Melanocyte of skin (primary cell): ENCODE data around the gene TMEM44. TPM values are rescaled to one million over a fixed set of nuclear protein-coding genes. Genes with fewer than 3 reads are reported as not detected.

Experiments
- small RNA-seq, 2 donors: library from RNA; depleted of rRNA; stranded (forward); fragments of <200 nt; gene quantifications; one replicate each; pipeline ENCODE3, GENCODE V24; 2012
- total RNA-seq, 2 donors: library from RNA; depleted of rRNA; stranded (reverse); fragments of >200 nt; gene quantifications; 2 replicates each; pipeline ENCODE4 v1.2.3, GENCODE V29; 2012

The TMEM44 gene
- total RNA-seq: 1 to 10 TPM; 6.9 to 8.3 TPM

GRCh38 chr3:194633349-194634004 lies at the start of gene TMEM44:
TMEM44 (minus strand) TSS chr3:194633419; CDS start chr3:194633215, 204 bp downstream.

GRCh38 chr3:194671900-194672808 lies 38.9 kb upstream of the TMEM44 start, which contains the start of gene LSG1:
LSG1 (minus strand) TSS chr3:194672191; CDS start chr3:194672162, 29 bp downstream.

Small RNA genes lying within 50 kb of the gene (small RNA-seq; reads per million reads assigned to genes)
- 0 reads per million in 2 donors for gene AC046143.2

Other genes starting within 250 kb of the TMEM44 start
- under 1 TPM; under 0.01 to 0.33 TPM for gene GP5, start 234.2 kb downstream of the TMEM44 start, total RNA-seq
- 10 to 100 TPM; 71.9 to 89.6 TPM for gene ATP13A3, start 146.4 kb downstream of the TMEM44 start, total RNA-seq
- 10 to 100 TPM; 43.7 to 80.3 TPM for gene LSG1, start 38.8 kb upstream of the TMEM44 start, total RNA-seq
- 10 to 100 TPM; 13.1 to 20.0 TPM for gene FAM43A, start 52.5 kb upstream of the TMEM44 start, total RNA-seq